PC-9 (cell line): ENCODE measurements around the gene CSE1L.

Experiments used
- EZH2 ChIP-seq: fragments of 200-600 bp; sonication (generic); IDR thresholded peaks from 2 replicates; pipeline ENCODE4 v1.8.0; 2017; ENCODE audit warnings: antibody characterized with exemption, low read depth
- TF ChIP-seq, protein P1 (sequence below): fragments of 200-600 bp; sonication (generic); conservative IDR thresholded peaks from 2 replicates; pipeline ENCODE4 v1.6.1; 2017; ENCODE audit warnings: mixed run types, antibody characterized with exemption, mild to moderate bottlenecking, moderate library complexity

DNA sequence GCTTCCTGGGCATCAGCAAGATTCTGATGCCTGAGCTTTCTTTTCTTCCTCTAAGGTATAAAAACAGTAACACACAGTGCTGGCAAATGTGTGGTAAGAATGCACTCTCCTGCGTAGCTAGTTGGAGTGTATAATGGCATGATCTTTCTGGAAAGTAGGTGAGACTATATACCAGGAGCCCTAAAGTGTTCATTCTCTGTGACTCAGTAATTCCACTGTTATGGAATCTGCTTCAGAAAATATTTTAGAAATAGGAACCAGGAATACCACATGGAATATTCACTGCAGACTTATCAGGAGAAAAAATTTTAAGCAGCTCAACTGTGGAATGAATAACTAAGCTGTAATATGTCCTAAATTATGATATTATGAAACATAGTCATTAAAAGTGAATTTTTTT lies 16.9 kb upstream of the CSE1L start:
- TF ChIP-seq, protein P1, sequence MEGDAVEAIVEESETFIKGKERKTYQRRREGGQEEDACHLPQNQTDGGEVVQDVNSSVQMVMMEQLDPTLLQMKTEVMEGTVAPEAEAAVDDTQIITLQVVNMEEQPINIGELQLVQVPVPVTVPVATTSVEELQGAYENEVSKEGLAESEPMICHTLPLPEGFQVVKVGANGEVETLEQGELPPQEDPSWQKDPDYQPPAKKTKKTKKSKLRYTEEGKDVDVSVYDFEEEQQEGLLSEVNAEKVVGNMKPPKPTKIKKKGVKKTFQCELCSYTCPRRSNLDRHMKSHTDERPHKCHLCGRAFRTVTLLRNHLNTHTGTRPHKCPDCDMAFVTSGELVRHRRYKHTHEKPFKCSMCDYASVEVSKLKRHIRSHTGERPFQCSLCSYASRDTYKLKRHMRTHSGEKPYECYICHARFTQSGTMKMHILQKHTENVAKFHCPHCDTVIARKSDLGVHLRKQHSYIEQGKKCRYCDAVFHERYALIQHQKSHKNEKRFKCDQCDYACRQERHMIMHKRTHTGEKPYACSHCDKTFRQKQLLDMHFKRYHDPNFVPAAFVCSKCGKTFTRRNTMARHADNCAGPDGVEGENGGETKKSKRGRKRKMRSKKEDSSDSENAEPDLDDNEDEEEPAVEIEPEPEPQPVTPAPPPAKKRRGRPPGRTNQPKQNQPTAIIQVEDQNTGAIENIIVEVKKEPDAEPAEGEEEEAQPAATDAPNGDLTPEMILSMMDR = no peak
- TF ChIP-seq EZH2 = no peak
